Measurements from ENCODE around the gene HRC.

Gene HRC

DNA sequence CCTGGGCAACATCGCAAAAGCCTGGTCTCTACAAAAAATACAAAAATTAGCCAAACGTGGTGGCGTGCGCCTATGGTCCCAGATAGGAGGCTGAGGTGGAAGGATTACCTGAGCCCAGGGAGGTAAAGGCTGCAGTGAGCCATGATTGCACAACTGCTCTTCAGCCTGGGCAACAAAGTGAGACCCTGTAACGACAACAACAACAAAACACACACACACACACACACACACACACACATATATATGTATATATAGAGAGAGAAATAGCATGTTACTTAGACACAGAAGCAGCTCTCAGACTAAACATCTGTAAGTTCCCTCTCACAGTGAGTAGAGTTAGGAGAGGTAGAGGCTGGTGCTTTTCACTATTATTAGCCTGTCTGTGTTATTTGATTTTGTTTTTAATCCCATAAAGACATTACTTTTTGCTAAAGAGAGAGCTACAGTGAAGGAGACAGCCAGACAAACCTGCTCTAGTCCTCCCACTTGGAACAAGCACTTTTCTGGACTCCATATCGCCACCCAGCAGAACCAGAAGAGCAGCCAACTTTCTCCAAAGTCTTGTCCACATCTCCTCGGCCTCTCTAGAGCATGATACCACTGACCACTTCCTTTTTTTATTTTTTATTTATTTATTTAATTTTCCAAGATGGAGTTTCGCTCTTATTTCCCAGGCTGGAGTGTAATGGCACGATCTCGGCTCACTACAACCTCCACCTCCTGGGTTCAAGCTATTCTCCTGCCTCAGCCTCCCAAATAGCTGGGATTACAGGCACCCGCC, 43.8 kb downstream of the HRC start:
- no peak for DNase-seq

GRCh38 chr19:49110567-49110966, 44.6 kb downstream of the HRC start:
- no peak for DNase-seq

- no peak for DNase-seq
Observed at GRCh38 chr19:49109569-49110233, 45.5 kb downstream of the HRC start.

DNA sequence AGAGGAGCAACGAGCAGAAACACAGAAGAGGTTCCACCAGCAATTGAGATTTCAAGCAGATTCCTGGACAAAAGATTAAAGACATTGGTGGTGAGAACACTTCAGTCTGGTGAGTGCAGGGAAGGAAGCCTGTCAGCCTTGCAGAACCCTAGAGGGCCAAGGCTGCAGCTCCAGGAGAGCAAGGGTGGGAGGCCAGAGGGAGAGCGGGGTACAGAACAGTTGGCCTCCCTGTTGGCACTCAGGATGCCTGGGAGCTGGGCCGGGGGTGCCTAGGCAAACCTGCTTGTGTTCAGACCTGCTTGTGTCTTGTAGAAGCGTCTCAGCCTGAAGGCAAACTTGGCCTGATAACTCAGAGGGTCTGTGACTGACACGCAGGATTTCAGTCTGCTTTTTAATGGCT, 46.1 kb downstream of the HRC start:
- DNase-seq, result no peak

DNA sequence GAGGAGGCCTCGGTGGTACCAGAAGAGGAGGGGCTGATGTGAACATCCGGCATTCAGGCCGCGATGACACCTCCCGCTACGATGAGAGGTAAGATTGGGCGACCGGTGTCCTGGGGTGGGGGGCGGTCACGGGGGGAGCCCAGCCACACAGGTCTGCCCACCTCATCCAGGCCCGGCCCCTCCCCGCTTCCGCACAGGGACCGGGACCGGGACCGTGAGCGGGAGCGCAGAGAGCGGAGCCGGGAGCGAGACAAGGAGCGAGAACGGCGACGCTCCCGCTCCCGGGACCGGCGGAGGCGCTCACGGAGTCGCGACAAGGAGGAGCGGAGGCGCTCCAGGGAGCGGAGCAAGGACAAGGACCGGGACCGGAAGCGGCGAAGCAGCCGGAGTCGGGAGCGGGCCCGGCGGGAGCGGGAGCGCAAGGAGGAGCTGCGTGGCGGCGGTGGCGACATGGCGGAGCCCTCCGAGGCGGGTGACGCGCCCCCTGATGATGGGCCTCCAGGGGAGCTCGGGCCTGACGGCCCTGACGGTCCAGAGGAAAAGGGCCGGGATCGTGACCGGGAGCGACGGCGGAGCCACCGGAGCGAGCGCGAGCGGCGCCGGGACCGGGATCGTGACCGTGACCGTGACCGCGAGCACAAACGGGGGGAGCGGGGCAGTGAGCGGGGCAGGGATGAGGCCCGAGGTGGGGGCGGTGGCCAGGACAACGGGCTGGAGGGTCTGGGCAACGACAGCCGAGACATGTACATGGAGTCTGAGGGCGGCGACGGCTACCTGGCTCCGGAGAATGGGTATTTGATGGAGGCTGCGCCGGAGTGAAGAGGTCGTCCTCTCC, 47.4 kb downstream of the HRC start:
- DNase-seq, result no peak

- DNase-seq, result no peak
Observed at GRCh38 chr19:49106648-49107135, 48.5 kb downstream of the HRC start.

- DNase-seq, result no peak
Observed at GRCh38 chr19:49104229-49104864, 50.8 kb downstream of the HRC start.

- no peak for DNase-seq
Observed at GRCh38 chr19:49103331-49104085, 51.7 kb downstream of the HRC start.

GRCh38 chr19:49102303-49102702, 52.9 kb downstream of the HRC start:
- DNase-seq, result no peak

Measured in NCI-H1048 (cell line).